Heart left ventricle (tissue), 16 donors: Measurements from ENCODE around the gene SPEG. TPM values are rescaled to one million over a fixed set of nuclear protein-coding genes. Genes with fewer than 3 reads are reported as not detected.

Experiments
- ATAC-seq, 4 donors: fragments of 200-7000 bp; cut with Tn5 transposase; one replicate each; pipeline ENCODE4 v1.9.1; 2020 to 2022; ENCODE audit warnings: moderate library complexity in 4 of 4, mild to moderate bottlenecking in 3 of 4, moderate number of reproducible peaks in 1 of 4
- DNase-seq, 5 donors: peaks; one replicate each; pipeline ENCODE4 v3.0.0-alpha.2; 2020
- H3K27ac ChIP-seq, 12 donors: fragments of 200-600 bp; sonication (generic) in 4 of 12; one replicate each; pipeline versions ENCODE4 v1.5.0 to v1.8.0; 2016 to 2022; ENCODE audit warnings: mild to moderate bottlenecking in 2 of 12
- H3K27me3 ChIP-seq, 9 donors: fragments of 200-600 bp; sonication (generic) in 2 of 9; one replicate each; pipeline versions ENCODE4 v1.5.1 to v1.8.0; 2016 to 2022; ENCODE audit warnings: mild to moderate bottlenecking in 3 of 9
- H3K36me3 ChIP-seq, 9 donors: fragments of 200-600 bp; sonication (generic) in 2 of 9; one replicate each; pipeline versions ENCODE4 v1.5.0 to v1.8.0; 2018 to 2022; ENCODE audit warnings: mild to moderate bottlenecking in 2 of 9
- H3K4me1 ChIP-seq, 12 donors: fragments of 200-600 bp; sonication (generic) in 4 of 12; one replicate each; pipeline versions ENCODE4 v1.5.0 to v1.8.0; 2016 to 2022; ENCODE audit warnings: mild to moderate bottlenecking in 3 of 12
- H3K4me3 ChIP-seq, 12 donors: fragments of 200-600 bp; sonication (generic) in 4 of 12; one replicate each; pipeline versions ENCODE4 v1.5.0 to v1.8.0; 2017 to 2022; ENCODE audit warnings: mild to moderate bottlenecking in 9 of 12, moderate library complexity in 4 of 12
- H3K9me3 ChIP-seq, 12 donors: fragments of 200-600 bp; sonication (generic) in 4 of 12; one replicate each; pipeline versions ENCODE4 v1.5.0 to v1.8.0; 2016 to 2022; ENCODE audit warnings: mild to moderate bottlenecking in 1 of 12
- POLR2A ChIP-seq, 2 donors: fragments of 450-650 bp; IDR thresholded peaks; one replicate each; pipeline ENCODE4 v1.6.1; 2017; ENCODE audit warnings: antibody characterized with exemption in 2 of 2, mild to moderate bottlenecking in 2 of 2, moderate library complexity in 2 of 2
- WGBS, 4 donors: extraction: QIAGEN DNeasy Blood & Tissue Kit in 2 of 4; methylation state at CpG; one replicate each; pipeline versions ENCODE4 v1.1.5 to v1.1.7; 2013 to 2018; 5-methylcytosine and 5-hydroxymethylcytosine counted together
- intact Hi-C, 10 donors: fragments of 100-400 bp; cut with DNase I; formaldehyde crosslinking; loops; one replicate each; pipeline versions ENCODE4 v1.11.1 to v1.14.2; 2022
- polyA plus RNA-seq, 2 donors: library from polyadenylated mRNA; stranded (reverse); fragments of 200-250 nt; gene quantifications; one replicate each; pipeline ENCODE4 v1.2.3, GENCODE V29; 2013
- total RNA-seq, 9 donors: library from RNA; depleted of rRNA in 2 of 9; stranded (reverse); fragments of >200 nt in 2 of 9; fragmentation: NEBNext Ultra II Directional in 3 of 9; extraction: Animal tissue kit (Norgen Biotek cat#: 25700) in 3 of 9; gene quantifications; one replicate each; pipeline versions ENCODE4 v1.1.0 to v1.2.4, GENCODE V29; 2016 to 2023
- TF ChIP-seq, protein P1 (sequence below), 12 donors: fragments of 200-600 bp; sonication (generic) in 4 of 12; IDR thresholded peaks; one replicate each; pipeline versions ENCODE4 v1.5.0 to v1.8.0; 2018 to 2022; ENCODE audit warnings: antibody characterized with exemption in 12 of 12, mild to moderate bottlenecking in 5 of 12
- donor health status: ischemic (EF 13 %, LVEDD 7.1; RV severe dilation, severe dysfunction).
- donor health status: healthy with polysubstance abuse.
- donor health status: DM: no; HTN: yes; CAD: no.
- donor health status: DM: no; HTN: no; CAD: no.
- donor health status: ischemic (EF 25% LVEDD 6.9; RV normal size, moderate dysfunction).
- donor health status: ischemic (EF 25% LVEDD 5.7; RV mildly dilated, moderate dysfunction).
- donor health status: healthy.
- donor health status: DM: yes; HTN: yes; CAD: no.
- donor health status: ischemic (EF 35%, LVEDD 5.7; RV mildly dilated, moderate dysfunction).
- donor health status: nonischemic (EF 11% LVEDD 7.7; RV severe dilation, severe dysfunction).
- donor health status: DM: yes; HTN: yes; CAD: no.
- donor health status: PGD.
- donor health status: ischemic (EF 29% LVEDD 5.4; RV normal size, mild dysfunction).
- donor health status: nonischemic (EF 23%, LVEDD 6.1; RV moderate dilation, normal function).

Gene SPEG
- total and polyA plus RNA-seq, 11 donors: 64.8 to 150 (median 108) TPM

DNA sequence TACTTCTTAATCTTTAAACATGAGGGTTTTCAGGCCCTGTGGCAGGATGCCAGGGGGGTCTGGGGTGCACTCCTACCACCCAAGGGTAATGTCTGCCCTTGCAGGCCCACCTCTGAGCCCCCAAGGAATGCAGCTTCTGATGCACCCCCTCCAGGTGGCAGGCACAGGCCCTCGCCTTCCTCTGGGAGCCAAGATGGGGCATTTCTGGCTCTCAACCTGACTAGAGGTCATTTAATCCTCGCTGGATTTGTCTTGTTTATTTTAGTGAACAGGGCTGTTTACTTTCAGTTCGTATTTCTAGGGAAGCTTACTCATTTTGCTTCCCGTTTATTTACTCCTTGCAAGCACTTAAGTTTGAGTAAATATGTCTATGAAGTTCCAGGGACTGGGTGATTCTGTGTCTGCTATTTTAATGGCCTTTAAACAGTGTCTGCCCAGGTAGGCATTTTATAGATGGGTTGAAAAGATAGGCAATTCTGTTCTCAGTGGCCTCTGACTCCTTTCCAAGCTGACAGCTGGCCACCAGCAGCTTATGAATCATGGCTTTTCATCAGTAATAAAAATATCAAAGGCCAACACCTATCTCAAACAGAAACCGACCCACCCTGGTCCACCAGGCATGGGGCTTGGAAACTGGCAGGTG, 35.8 kb upstream of the SPEG start:
- Histone ChIP-seq H3K27ac (peak overlapping the region in 1 of 12 donors; percentile 11), H3K4me3 (no peak overlapping the region), H3K27me3 (peaks cover 0 to 3% (median 0%) of the 10 kb centered on the region in 9 donors), H3K4me1 (peaks cover 0 to 13% (median 3%) of the 10 kb centered on the region in 12 donors), H3K9me3 (no peaks in the 10 kb centered on the region), H3K36me3 (no peaks in the 10 kb centered on the region)
- ATAC-seq (no peak), DNase-seq (no peak)
- TF ChIP-seq, protein P1, sequence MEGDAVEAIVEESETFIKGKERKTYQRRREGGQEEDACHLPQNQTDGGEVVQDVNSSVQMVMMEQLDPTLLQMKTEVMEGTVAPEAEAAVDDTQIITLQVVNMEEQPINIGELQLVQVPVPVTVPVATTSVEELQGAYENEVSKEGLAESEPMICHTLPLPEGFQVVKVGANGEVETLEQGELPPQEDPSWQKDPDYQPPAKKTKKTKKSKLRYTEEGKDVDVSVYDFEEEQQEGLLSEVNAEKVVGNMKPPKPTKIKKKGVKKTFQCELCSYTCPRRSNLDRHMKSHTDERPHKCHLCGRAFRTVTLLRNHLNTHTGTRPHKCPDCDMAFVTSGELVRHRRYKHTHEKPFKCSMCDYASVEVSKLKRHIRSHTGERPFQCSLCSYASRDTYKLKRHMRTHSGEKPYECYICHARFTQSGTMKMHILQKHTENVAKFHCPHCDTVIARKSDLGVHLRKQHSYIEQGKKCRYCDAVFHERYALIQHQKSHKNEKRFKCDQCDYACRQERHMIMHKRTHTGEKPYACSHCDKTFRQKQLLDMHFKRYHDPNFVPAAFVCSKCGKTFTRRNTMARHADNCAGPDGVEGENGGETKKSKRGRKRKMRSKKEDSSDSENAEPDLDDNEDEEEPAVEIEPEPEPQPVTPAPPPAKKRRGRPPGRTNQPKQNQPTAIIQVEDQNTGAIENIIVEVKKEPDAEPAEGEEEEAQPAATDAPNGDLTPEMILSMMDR (IDR thresholded peaks at IDR 0.05): no peak
- TF ChIP-seq POLR2A (IDR thresholded peaks at IDR 0.05): no peak
- intact Hi-C loops: no loop called here
- whole genome bisulfite sequencing, 4 donors: 44 to 68% (median 59%) methylated on average over 4 to 5 of the region's 5 CpGs

DNA sequence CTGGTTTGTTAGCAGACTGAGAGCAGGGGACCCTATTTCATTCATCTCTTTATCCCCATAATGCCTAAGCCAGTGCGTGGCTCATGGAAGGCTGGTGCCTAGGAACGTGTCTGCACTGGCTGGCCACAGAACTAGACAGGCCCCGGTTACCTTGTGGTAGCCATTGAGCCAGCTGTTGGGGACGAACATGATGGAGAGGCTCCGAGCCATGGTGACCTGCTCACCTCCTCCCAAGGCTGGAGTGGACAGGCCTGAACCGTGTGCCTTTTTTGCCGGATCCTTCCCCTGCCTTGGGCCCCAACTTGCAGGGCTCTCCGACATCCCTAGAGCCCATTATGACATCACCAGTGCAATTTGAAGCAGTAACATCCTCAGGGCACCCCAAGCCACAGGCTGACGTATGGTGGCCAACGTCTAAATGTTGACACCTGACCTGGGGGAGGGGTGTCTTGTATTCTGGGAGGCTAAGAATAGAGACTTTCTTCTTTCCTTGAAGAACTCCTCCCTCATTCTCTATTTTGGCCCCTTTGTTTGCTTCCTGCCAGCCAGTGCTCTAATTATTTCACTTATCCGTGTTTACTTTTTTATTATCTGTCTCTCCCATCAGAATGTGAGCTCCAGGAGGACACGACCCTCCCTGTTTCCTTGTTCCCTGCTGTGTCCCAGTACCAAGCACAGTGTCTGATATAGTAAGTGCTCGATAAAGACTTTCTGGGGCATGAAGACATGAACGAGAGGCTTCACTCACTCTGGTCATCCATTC, 34.7 kb upstream of the SPEG start:
- no peak for TF ChIP-seq POLR2A (IDR thresholded peaks at IDR 0.05)
- TF ChIP-seq, protein P1 (IDR thresholded peaks at IDR 0.05): no peak
- Histone ChIP-seq H3K36me3 (no peaks in the 10 kb centered on the region), H3K4me3 (no peak overlapping the region), H3K9me3 (no peaks in the 10 kb centered on the region), H3K27me3 (peaks cover 0 to 3% (median 0%) of the 10 kb centered on the region in 9 donors), H3K27ac (no peak overlapping the region), H3K4me1 (peaks cover 0 to 23% (median 9%) of the 10 kb centered on the region in 12 donors)
- 58 to 72% (median 65%) methylated on average over 14 of the region's 14 CpGs for WGBS, 4 donors
- intact Hi-C loops: loop anchor here in 6 of 10 donors (2.0 to 10.0 kb wide), 8 partner anchors 37 to 225 kb away; partner anchors contain the start of gene SLC4A3 (in 1 of the 6)
- ATAC-seq (no peak), DNase-seq (no peak)

DNA sequence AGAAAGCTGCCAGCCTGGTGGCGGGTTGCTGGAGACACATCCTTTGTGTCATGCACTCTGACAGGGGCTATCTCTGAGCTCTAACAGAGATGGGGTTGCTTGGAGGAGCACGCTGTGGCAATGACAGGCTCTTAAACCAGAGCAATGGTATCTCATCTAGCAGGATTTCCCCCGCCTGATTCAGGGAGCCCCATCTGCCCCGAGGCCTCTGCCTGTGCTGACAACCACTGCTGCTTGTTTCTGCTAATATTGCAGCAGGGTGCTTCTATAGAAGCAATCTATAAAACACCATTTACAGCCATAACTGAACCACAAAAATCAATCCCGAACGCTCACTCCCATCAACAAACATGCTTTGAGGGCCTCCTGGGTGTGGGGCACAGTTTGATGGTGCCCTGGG, 34.1 kb upstream of the SPEG start:
- Histone ChIP-seq H3K36me3 (no peaks in the 10 kb centered on the region), H3K4me1 (peaks cover 0 to 27% (median 11%) of the 10 kb centered on the region in 12 donors), H3K4me3 (no peak overlapping the region), H3K27ac (no peak overlapping the region), H3K27me3 (peaks cover 0 to 3% (median 0%) of the 10 kb centered on the region in 9 donors), H3K9me3 (no peaks in the 10 kb centered on the region)
- intact Hi-C loops: loop anchor here in 6 of 10 donors (2.0 to 10.0 kb wide), 8 partner anchors 37 to 224 kb away; partner anchors contain the start of gene SLC4A3 (in 1 of the 6)
- no peak for DNase-seq
- TF ChIP-seq POLR2A (IDR thresholded peaks at IDR 0.05): no peak
- TF ChIP-seq, protein P1 (IDR thresholded peaks at IDR 0.05): no peak
- WGBS, 4 donors: 50 to 70% (median 55%) methylated on average over 6 of the region's 6 CpGs
- no peak for ATAC-seq

DNA sequence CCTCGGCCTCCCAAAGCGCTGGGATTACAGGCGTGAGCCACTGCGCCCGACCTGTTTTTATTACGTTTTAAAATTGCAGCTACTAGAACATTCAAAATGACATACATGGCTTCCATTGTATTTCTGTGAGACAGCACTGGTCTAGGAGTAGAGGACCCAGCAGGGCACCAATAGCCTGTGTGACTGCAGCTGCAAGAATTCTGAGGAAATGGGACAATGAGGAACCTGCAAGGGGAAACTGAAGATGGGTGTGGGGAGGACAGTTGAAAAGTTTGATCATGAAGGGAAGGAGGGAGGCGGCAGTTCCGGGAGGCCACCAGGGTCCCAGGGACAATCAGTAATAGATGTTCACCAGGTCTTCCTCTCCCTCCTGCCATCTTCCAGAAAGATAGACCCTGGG, 33.0 kb upstream of the SPEG start:
- 89 to 92% (median 91%) methylated on average over 8 of the region's 8 CpGs for WGBS, 4 donors
- TF ChIP-seq POLR2A (IDR thresholded peaks at IDR 0.05): no peak
- TF ChIP-seq, protein P1 (IDR thresholded peaks at IDR 0.05): no peak
- H3K4me3 ChIP-seq: no peak overlapping the region
- H3K4me1 ChIP-seq: peaks cover 0 to 37% (median 16%) of the 10 kb centered on the region in 12 donors
- intact Hi-C loops: loop anchor here (2.0 to 10.0 kb wide), 9 partner anchors 36 to 223 kb away; partner anchors contain the start of gene SLC4A3 (in 1 of the 10)
- no peak for DNase-seq
- H3K27me3 ChIP-seq: peaks cover 0 to 3% (median 0%) of the 10 kb centered on the region in 9 donors
- H3K27ac ChIP-seq: no peak overlapping the region
- H3K36me3 ChIP-seq: no peaks in the 10 kb centered on the region
- no peaks in the 10 kb centered on the region for H3K9me3 ChIP-seq
- ATAC-seq: no peak
